H1 (cell line): ENCODE data around the gene CEP250. TPM values are rescaled to one million over a fixed set of nuclear protein-coding genes. Genes with fewer than 3 reads are reported as not detected.

Experiments
- JUND ChIP-seq: IDR thresholded peaks from 2 replicates; pipeline ENCODE4 v1.6.1; 2011; ENCODE audit warnings: mild to moderate bottlenecking, improper control_type of control experiment, low read length
- KDM5A ChIP-seq: fragments of 200-600 bp; IDR thresholded peaks from 2 replicates; pipeline ENCODE4 v1.7.1; 2012; ENCODE audit warnings: mild to moderate bottlenecking, low read length, inconsistent platforms, mixed read lengths
- MAFK ChIP-seq: IDR thresholded peaks from 2 replicates; pipeline ENCODE4 v1.6.1; 2012; ENCODE audit warnings: low read depth, mild to moderate bottlenecking, improper control_type of control experiment, low read length
- POU5F1 ChIP-seq: IDR thresholded peaks from 2 replicates; pipeline ENCODE4 v1.6.1; 2011; ENCODE audit warnings: low read depth, mild to moderate bottlenecking, low read length, moderate library complexity
- SIN3A ChIP-seq, 2 experiments: IDR thresholded peaks in 1 of 2; conservative IDR thresholded peaks in 1 of 2; 2 replicates each; pipeline ENCODE4 v1.6.1; 2011 to 2012; ENCODE audit warnings: low read length in 2 of 2, improper control_type of control experiment in 1 of 2, low read depth in 1 of 2, mild to moderate bottlenecking in 1 of 2
- SP4 ChIP-seq: IDR thresholded peaks from 2 replicates; pipeline ENCODE4 v1.6.1; 2012; ENCODE audit warnings: low read length, inconsistent platforms
- TAF7 ChIP-seq: optimal IDR thresholded peaks from 2 replicates; pipeline ENCODE3; 2011; ENCODE audit warnings: low read depth, mild to moderate bottlenecking, inconsistent platforms, low read length, moderate library complexity, borderline replicate concordance
- TCF12 ChIP-seq: IDR thresholded peaks from 2 replicates; pipeline ENCODE4 v1.6.1; 2011; ENCODE audit warnings: low read depth, mild to moderate bottlenecking, low read length
- polyA plus RNA-seq, 7 experiments: library from polyadenylated mRNA; depleted of rRNA in 3 of 7; stranded (reverse) in 5 of 7; unstranded in 2 of 7; fragments of >200 nt in 5 of 7; fragments of 200-250 nt in 2 of 7; gene quantifications; 1 replicate in 5 of 7; 2 replicates in 1 of 7; 4 replicates in 1 of 7; pipeline versions ENCODE4 v1.2.1 to v1.2.3, GENCODE V29; 2011 to 2013; ENCODE audit warnings: missing spikeins in 2 of 7, mixed read lengths in 2 of 7
- total RNA-seq: library from RNA; stranded (reverse); fragmentation: NEBNext Ultra II Directional; extraction: Animal tissue kit (Norgen Biotek cat#: 25700); gene quantifications from 2 replicates; pipeline ENCODE4 v1.2.1, GENCODE V29; 2021

CEP250 gene
- total and polyA plus RNA-seq, 2 of the 8 experiments (the other 6 are each of a cell fraction or from before 2014, with no cell fraction given), result 2.6 to 33.7 TPM

DNA sequence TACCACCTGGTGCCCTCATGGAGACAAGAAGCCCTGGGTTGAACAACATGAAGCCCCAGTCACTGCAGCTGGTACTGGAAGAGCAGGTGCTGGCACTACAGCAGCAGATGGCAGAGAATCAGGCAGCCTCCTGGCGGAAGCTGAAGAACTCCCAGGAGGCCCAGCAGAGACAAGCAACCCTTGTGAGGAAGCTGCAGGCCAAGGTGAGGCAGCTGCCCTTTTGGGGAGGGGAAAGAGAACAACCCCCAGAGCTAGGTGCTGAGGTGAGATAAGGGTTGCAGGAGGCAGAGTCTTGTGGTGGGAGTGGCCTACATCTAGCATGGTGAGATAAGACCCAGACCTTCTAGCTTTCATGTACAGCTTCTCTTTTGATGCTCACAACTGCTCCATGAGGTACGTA is 7.0 kb downstream of the CEP250 start (continued):
- TF ChIP-seq KDM5A (no peak), TAF7 (no peak), SP4 (no peak), SIN3A (conservative IDR thresholded peaks at IDR 0.05 in 1 of 2, IDR thresholded peaks at IDR 0.05 in 1 of 2; ENCODE audit: low read depth in 1 of 2, low read length in 2 of 2) (no peak), JUND (no peak), POU5F1 (no peak), MAFK (no peak), TCF12 (no peak)
